ENCODE data around the gene TIGD1.
"Not testable (repeated sequence)": the region's sequence is repeated elsewhere in the genome, so short reads cannot be mapped to it uniquely, and the experiment has no call there.

Gene TIGD1

DNA sequence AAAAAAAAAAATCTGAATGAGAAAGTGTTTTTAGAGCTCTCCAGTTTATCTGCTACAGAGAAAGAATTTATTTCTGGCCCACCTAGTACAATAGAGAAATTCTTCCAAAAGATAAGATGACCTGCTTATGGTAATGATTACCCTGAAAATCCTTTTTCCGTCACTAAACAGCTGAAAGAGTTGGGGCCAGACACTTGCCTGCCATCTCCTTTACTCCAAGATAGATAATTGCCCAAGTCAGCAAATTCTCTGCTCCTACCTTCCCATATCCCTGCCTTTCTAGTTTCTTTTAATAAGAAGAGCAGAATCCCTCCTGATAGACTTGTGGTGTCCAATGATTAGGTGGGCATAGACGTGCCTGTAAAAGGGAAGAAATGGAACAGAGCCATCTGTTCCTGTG, 28.3 kb upstream of the TIGD1 start:
- Mint-ChIP-seq H3K36me3 (ENCODE audit: insufficient read depth) (peaks cover 18% of the 10 kb centered on the region), H3K4me1 (no peaks in the 10 kb centered on the region), H3K9me3 (no peaks in the 10 kb centered on the region), H3K4me3 (no peak overlapping the region), H3K27ac (ENCODE audit: low read depth) (no peak overlapping the region), H3K27me3 (no peaks in the 10 kb centered on the region)
- no peak for DNase-seq (ENCODE audit: low spot score in 2 of 2)
- no peak for ATAC-seq (replicated peaks; ENCODE audit: extremely low read depth, poor library complexity, severe bottlenecking)

GRCh38 chr2:232577841-232578240, 27.5 kb upstream of the TIGD1 start:
- ATAC-seq (replicated peaks; ENCODE audit: extremely low read depth, poor library complexity, severe bottlenecking) = no peak

GRCh38 chr2:232576995-232577394, 26.6 kb upstream of the TIGD1 start:
- ATAC-seq (replicated peaks; ENCODE audit: extremely low read depth, poor library complexity, severe bottlenecking) (no peak), DNase-seq (ENCODE audit: low spot score in 2 of 2) (no peak)
- Mint-ChIP-seq H3K4me3 (no peak overlapping the region), H3K4me1 (no peaks in the 10 kb centered on the region), H3K36me3 (ENCODE audit: insufficient read depth) (peaks cover 19% of the 10 kb centered on the region), H3K9me3 (no peaks in the 10 kb centered on the region), H3K27me3 (no peaks in the 10 kb centered on the region), H3K27ac (ENCODE audit: low read depth) (no peak overlapping the region)

More at GRCh38 chr2:232577841-232578240, 27.5 kb upstream of the TIGD1 start:
- Mint-ChIP-seq H3K36me3 (ENCODE audit: insufficient read depth) (peaks cover 20% of the 10 kb centered on the region), H3K27me3 (no peaks in the 10 kb centered on the region), H3K4me1 (no peaks in the 10 kb centered on the region), H3K9me3 (no peaks in the 10 kb centered on the region), H3K4me3 (no peak overlapping the region), H3K27ac (ENCODE audit: low read depth) (no peak overlapping the region)
- no peak for DNase-seq (ENCODE audit: low spot score in 2 of 2)

GRCh38 chr2:232575404-232575746, 25.0 kb upstream of the TIGD1 start:
- Mint-ChIP-seq H3K27me3 (no peaks in the 10 kb centered on the region), H3K9me3 (no peaks in the 10 kb centered on the region), H3K4me1 (no peaks in the 10 kb centered on the region), H3K36me3 (ENCODE audit: insufficient read depth) (peaks cover 19% of the 10 kb centered on the region), H3K4me3 (no peak overlapping the region), H3K27ac (ENCODE audit: low read depth) (no peak overlapping the region)
- no peak for DNase-seq (ENCODE audit: low spot score in 2 of 2)
- no peak for ATAC-seq (replicated peaks; ENCODE audit: extremely low read depth, poor library complexity, severe bottlenecking)

DNA sequence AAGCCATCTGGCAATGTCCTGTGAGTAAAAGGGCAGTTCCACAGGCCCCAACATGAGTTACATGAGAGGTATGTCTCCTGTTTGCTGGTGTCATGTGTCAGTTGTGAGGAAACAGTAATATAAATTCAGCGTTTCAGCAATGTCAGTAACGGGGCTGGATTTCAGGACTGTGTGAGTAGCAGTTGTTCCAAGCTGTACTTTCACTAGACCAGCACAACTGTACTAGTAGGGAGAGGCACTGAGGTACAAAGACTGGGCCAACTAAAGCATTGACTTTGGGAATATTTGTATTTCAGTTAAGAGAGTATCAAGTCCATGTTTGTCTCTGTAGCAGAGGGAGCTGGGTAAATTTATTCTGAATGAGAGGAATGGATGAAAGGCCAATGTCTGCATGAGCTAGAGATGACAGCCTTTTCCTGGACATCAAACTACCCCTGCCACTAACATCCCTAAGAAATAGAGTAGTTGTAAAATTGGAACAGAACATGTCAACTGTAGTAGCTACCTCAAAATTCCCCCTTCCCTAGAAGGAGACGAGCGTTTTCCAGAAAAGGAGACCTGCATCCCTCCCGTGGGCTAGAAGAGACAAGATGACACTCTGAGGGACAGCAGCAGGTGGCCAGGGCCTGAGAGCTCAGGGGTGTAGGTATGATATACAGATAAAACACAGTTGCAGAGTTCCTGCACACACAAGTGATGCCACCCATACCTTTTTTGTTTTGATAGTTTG, 24.5 kb upstream of the TIGD1 start:
- no peak overlapping the region for H3K4me3 Mint-ChIP-seq
- DNase-seq (ENCODE audit: low spot score in 2 of 2) (no peak), ATAC-seq (replicated peaks; ENCODE audit: extremely low read depth, poor library complexity, severe bottlenecking) (no peak)
- H3K4me1 Mint-ChIP-seq = no peaks in the 10 kb centered on the region
- peaks cover 22% of the 10 kb centered on the region for H3K36me3 Mint-ChIP-seq (ENCODE audit: insufficient read depth)
- no peaks in the 10 kb centered on the region for H3K27me3 Mint-ChIP-seq
- H3K9me3 Mint-ChIP-seq = no peaks in the 10 kb centered on the region
- no peak overlapping the region for H3K27ac Mint-ChIP-seq (ENCODE audit: low read depth)

- Mint-ChIP-seq H3K4me3 (no peak overlapping the region), H3K27me3 (no peaks in the 10 kb centered on the region)
Observed at GRCh38 chr2:232573771-232574435, 23.5 kb upstream of the TIGD1 start.

DNA sequence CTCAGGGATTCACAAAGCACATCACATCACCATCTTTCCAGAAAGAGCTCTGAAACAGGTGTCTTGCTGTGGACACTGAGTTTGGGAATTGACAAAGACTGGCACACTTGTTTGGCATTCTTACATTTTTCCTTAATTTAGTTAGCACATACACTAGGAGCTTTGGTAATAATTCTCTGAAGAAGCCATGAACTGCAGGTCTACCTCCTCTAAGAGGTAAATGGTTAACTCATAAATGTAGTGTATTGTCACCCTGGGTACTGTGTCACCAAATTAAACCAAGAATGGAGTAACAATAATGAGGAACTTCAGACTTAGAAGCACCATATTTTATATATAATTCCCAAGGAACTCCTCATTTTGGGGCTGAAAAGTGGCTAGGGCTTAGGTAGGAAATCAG, 22.7 kb upstream of the TIGD1 start:
- Mint-ChIP-seq H3K4me3 (no peak overlapping the region), H3K27me3 (no peaks in the 10 kb centered on the region), H3K36me3 (ENCODE audit: insufficient read depth) (peaks cover 37% of the 10 kb centered on the region), H3K4me1 (no peaks in the 10 kb centered on the region), H3K27ac (ENCODE audit: low read depth) (no peak overlapping the region), H3K9me3 (no peaks in the 10 kb centered on the region)
- DNase-seq (ENCODE audit: low spot score in 2 of 2) (no peak), ATAC-seq (replicated peaks; ENCODE audit: extremely low read depth, poor library complexity, severe bottlenecking) (no peak)

More at GRCh38 chr2:232573771-232574435, 23.5 kb upstream of the TIGD1 start:
- Mint-ChIP-seq H3K27ac (ENCODE audit: low read depth) (no peak overlapping the region), H3K4me1 (no peaks in the 10 kb centered on the region), H3K36me3 (ENCODE audit: insufficient read depth) (peaks cover 29% of the 10 kb centered on the region), H3K9me3 (no peaks in the 10 kb centered on the region)
- DNase-seq (ENCODE audit: low spot score in 2 of 2) = no peak
- no peak for ATAC-seq (replicated peaks; ENCODE audit: extremely low read depth, poor library complexity, severe bottlenecking)

- no peaks in the 10 kb centered on the region for H3K9me3 Mint-ChIP-seq
- ATAC-seq (replicated peaks; ENCODE audit: extremely low read depth, poor library complexity, severe bottlenecking) = no peak
- no peaks in the 10 kb centered on the region for H3K4me1 Mint-ChIP-seq
- peaks cover 53% of the 10 kb centered on the region for H3K36me3 Mint-ChIP-seq (ENCODE audit: insufficient read depth)
- no peak overlapping the region for H3K4me3 Mint-ChIP-seq
- no peak for DNase-seq (ENCODE audit: low spot score in 2 of 2)
- no peaks in the 10 kb centered on the region for H3K27me3 Mint-ChIP-seq
- peak overlapping the region; percentile 44 for H3K27ac Mint-ChIP-seq (ENCODE audit: low read depth)
Observed at GRCh38 chr2:232571026-232571474, 20.7 kb upstream of the TIGD1 start.

- not testable (repeated sequence) for H3K4me1 Mint-ChIP-seq; DNase-seq (ENCODE audit: low spot score in 2 of 2); H3K9me3 Mint-ChIP-seq; ATAC-seq (replicated peaks; ENCODE audit: extremely low read depth, poor library complexity, severe bottlenecking); H3K4me3 Mint-ChIP-seq; H3K27me3 Mint-ChIP-seq
- H3K27ac Mint-ChIP-seq (ENCODE audit: low read depth) = peak overlapping the region; percentile 44
- H3K36me3 Mint-ChIP-seq (ENCODE audit: insufficient read depth) = peaks cover 58% of the 10 kb centered on the region
Observed at GRCh38 chr2:232570481-232570880, 20.1 kb upstream of the TIGD1 start.

GRCh38 chr2:232569541-232569940, 19.2 kb upstream of the TIGD1 start:
- Mint-ChIP-seq H3K9me3 (no peaks in the 10 kb centered on the region), H3K4me1 (no peaks in the 10 kb centered on the region), H3K36me3 (ENCODE audit: insufficient read depth) (peaks cover 63% of the 10 kb centered on the region), H3K27ac (ENCODE audit: low read depth) (no peak overlapping the region), H3K4me3 (no peak overlapping the region), H3K27me3 (no peaks in the 10 kb centered on the region)
- ATAC-seq (replicated peaks; ENCODE audit: extremely low read depth, poor library complexity, severe bottlenecking) (no peak), DNase-seq (ENCODE audit: low spot score in 2 of 2) (no peak)

- H3K27ac Mint-ChIP-seq (ENCODE audit: low read depth) = no peak overlapping the region
- no peaks in the 10 kb centered on the region for H3K9me3 Mint-ChIP-seq
- peaks cover 72% of the 10 kb centered on the region for H3K36me3 Mint-ChIP-seq (ENCODE audit: insufficient read depth)
- ATAC-seq (replicated peaks; ENCODE audit: extremely low read depth, poor library complexity, severe bottlenecking) = no peak
- H3K4me3 Mint-ChIP-seq = no peak overlapping the region
- H3K27me3 Mint-ChIP-seq = no peaks in the 10 kb centered on the region
- no peak for DNase-seq (ENCODE audit: low spot score in 2 of 2)
- H3K4me1 Mint-ChIP-seq = no peaks in the 10 kb centered on the region
Observed at GRCh38 chr2:232568161-232568560, 17.8 kb upstream of the TIGD1 start.

GRCh38 chr2:232567721-232568120, 17.4 kb upstream of the TIGD1 start:
- H3K4me3 Mint-ChIP-seq = no peak overlapping the region
- H3K9me3 Mint-ChIP-seq = no peaks in the 10 kb centered on the region
- no peaks in the 10 kb centered on the region for H3K27me3 Mint-ChIP-seq
- H3K27ac Mint-ChIP-seq (ENCODE audit: low read depth) = no peak overlapping the region
- H3K4me1 Mint-ChIP-seq = no peaks in the 10 kb centered on the region
- ATAC-seq (replicated peaks; ENCODE audit: extremely low read depth, poor library complexity, severe bottlenecking) (no peak), DNase-seq (ENCODE audit: low spot score in 2 of 2) (no peak)
- H3K36me3 Mint-ChIP-seq (ENCODE audit: insufficient read depth) = peaks cover 71% of the 10 kb centered on the region

DNA sequence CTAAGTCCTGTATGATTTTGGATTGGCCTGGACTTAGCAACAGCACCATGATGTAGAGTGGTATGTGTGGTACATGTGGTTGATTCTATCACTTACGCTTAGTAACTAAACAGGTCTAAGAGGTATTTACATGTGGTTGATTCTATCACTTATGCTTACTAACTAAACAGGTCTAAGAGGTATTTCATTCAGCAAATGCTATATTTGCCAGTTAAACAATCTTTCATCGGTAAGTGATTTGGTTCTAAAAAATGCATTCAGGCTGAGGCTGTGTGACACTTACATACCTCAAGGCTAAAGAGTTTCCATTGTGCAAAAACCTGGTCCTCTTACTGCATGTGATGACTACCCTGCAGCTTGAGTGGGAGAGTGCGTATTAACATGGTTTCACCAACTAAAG, 13.2 kb upstream of the TIGD1 start:
- ATAC-seq (replicated peaks; ENCODE audit: extremely low read depth, poor library complexity, severe bottlenecking) = no peak
- Mint-ChIP-seq H3K9me3 (no peaks in the 10 kb centered on the region), H3K4me1 (peaks cover 6% of the 10 kb centered on the region), H3K27ac (ENCODE audit: low read depth) (peak overlapping the region; percentile 38), H3K4me3 (no peak overlapping the region), H3K27me3 (no peaks in the 10 kb centered on the region), H3K36me3 (ENCODE audit: insufficient read depth) (peaks cover 75% of the 10 kb centered on the region)
- DNase-seq (ENCODE audit: low spot score in 2 of 2) = no peak

All from central memory CD8-positive, alpha-beta T cell (primary cell).